ENCODE data around the gene MPHOSPH6. TPM values are rescaled to one million over a fixed set of nuclear protein-coding genes. Genes with fewer than 3 reads are reported as not detected.

Gene MPHOSPH6
- total and polyA plus RNA-seq, 2 of the 4 experiments (the other 2 are of a cell fraction): 5.4 to 15.5 TPM

DNA sequence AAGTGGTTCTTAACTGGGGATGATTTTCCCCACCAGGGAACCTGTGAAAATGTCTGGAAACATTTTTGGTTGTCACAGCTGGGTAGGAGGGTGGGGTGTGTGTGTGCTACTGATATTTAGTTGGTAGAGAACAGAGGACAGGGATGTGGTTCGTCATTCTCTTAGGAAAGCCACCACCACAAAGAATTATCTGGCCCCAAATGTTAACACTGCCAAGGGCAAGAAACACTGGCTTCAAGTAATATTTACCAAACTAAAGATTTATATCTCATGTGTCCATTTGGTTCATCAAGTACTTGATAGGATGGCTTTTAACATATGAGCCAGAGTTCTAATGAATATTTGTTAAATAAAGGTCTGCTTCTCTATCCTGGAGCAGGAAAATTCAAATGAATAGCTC lies 19.5 kb downstream of the MPHOSPH6 start:
- Histone ChIP-seq H3K27me3 (ENCODE audit: control insufficient read depth, insufficient read depth, low read length) (no peaks in the 10 kb centered on the region), H3K56ac (ENCODE audit: extremely low read depth, insufficient read depth, low read length) (no peak overlapping the region), H4K8ac (ENCODE audit: low read depth in 2 of 2, low read length in 2 of 2) (no peak overlapping the region), H3K79me1 (ENCODE audit: low read depth in 1 of 2, low read length in 2 of 2) (peaks cover 11 to 32% of the 10 kb centered on the region in 2 experiments; a peak in 3 of 4 replicates), H4K5ac (ENCODE audit: low read depth, low read length) (no peak overlapping the region), H3K9me1 (ENCODE audit: insufficient read depth, low read length) (peaks cover 8% of the 10 kb centered on the region), H4K20me1 (ENCODE audit: insufficient read depth, low read length) (0 out of 2 replicates have a peak, but pooled peaks cover 4% of the 10 kb centered on the region), H3K9ac (ENCODE audit: low read depth, low read length) (no peak overlapping the region), H2BK20ac (ENCODE audit: low read depth, low read length) (0 out of 2 replicates have a peak overlapping the region, but pooled peaks have one; percentile 36), H2BK15ac (ENCODE audit: low read depth, low read length) (no peak overlapping the region), H3K4me3 (ENCODE audit: insufficient read depth, low read depth, low read length) (no peak overlapping the region), H2AK5ac (ENCODE audit: low read depth, low read length) (no peak overlapping the region), H2BK5ac (ENCODE audit: low read depth, low read length, poor library complexity, severe bottlenecking) (no peak overlapping the region), H3K14ac (replicated peaks; ENCODE audit: low read depth, low read length) (no peak overlapping the region), H3K36me3 (ENCODE audit: control insufficient read depth, insufficient read depth, low read length) (peaks cover 32% of the 10 kb centered on the region), H3K23ac (ENCODE audit: low read depth, low read length) (no peak overlapping the region), H3K4me1 (ENCODE audit: control insufficient read depth, insufficient read depth, low read length) (peaks cover 4% of the 10 kb centered on the region; the same call in 1 of the 2 replicates), H2AK9ac (replicated peaks; ENCODE audit: low read depth, low read length, poor library complexity) (no peak overlapping the region), H3K9me3 (ENCODE audit: control insufficient read depth, insufficient read depth, low read length) (no peaks in the 10 kb centered on the region), H3K4ac (ENCODE audit: low read depth, low read length) (no peak overlapping the region), H3K4me2 (ENCODE audit: low read depth, low read length) (no peak overlapping the region), H3K18ac (ENCODE audit: low read depth, low read length) (no peak overlapping the region), H4K91ac (ENCODE audit: insufficient read depth, low read depth, low read length) (no peak overlapping the region), H3K27ac (ENCODE audit: insufficient read depth, low read length) (no peak overlapping the region), H2AFZ (replicated peaks; ENCODE audit: low read length, poor library complexity) (no peak overlapping the region), H2BK120ac (ENCODE audit: low read depth, low read length) (no peak overlapping the region)
- BruUV-seq (replicated peaks): no TSS peak
- WGBS, 2 experiments (ENCODE audit: extremely low coverage in 2 of 2, insufficient read length in 1 of 2): no CpG with 5 or more reads among the region's 1 CpG
- ATAC-seq (ENCODE audit: low read depth) (no peak), DNase-seq (no peak)
- POLR2A ChIA-PET (ENCODE audit: unreplicated experiment): no interaction called here
- CTCF ChIA-PET: no interaction called here
- intact Hi-C loops (cut with micrococcal nuclease): no loop called here
- dilution Hi-C loops (cut with HindIII; ENCODE audit: low sequenced_read_pairs, unreplicated experiment): no loop called here
- TF ChIP-seq MAFK (IDR thresholded peaks at IDR 0.05; ENCODE audit: low read depth, low read length) (no peak), BHLHE40 (IDR thresholded peaks at IDR 0.05; ENCODE audit: low read depth, low read length) (no peak), RFX5 (IDR thresholded peaks at IDR 0.05; ENCODE audit: low read depth, low read length) (no peak), POLR2A (IDR thresholded peaks at IDR 0.05; ENCODE audit: low read depth, low read length) (no peak), SMC3 (IDR thresholded peaks at IDR 0.05; ENCODE audit: low read depth, low read length) (no peak), MXI1 (IDR thresholded peaks at IDR 0.05; ENCODE audit: borderline replicate concordance, low read depth, low read length) (no peak), NFE2L2 (IDR thresholded peaks at IDR 0.05; ENCODE audit: low read depth, low read length) (no peak), FOS (IDR thresholded peaks at IDR 0.05; ENCODE audit: low read depth, low read length) (no peak), RCOR1 (IDR thresholded peaks at IDR 0.05; ENCODE audit: insufficient replicate concordance, low read length) (no peak), MAZ (IDR thresholded peaks at IDR 0.05; ENCODE audit: borderline replicate concordance, low read depth, low read length) (no peak), CHD1 (IDR thresholded peaks at IDR 0.05; ENCODE audit: low read depth, low read length) (no peak)
- TF ChIP-seq, protein P1, sequence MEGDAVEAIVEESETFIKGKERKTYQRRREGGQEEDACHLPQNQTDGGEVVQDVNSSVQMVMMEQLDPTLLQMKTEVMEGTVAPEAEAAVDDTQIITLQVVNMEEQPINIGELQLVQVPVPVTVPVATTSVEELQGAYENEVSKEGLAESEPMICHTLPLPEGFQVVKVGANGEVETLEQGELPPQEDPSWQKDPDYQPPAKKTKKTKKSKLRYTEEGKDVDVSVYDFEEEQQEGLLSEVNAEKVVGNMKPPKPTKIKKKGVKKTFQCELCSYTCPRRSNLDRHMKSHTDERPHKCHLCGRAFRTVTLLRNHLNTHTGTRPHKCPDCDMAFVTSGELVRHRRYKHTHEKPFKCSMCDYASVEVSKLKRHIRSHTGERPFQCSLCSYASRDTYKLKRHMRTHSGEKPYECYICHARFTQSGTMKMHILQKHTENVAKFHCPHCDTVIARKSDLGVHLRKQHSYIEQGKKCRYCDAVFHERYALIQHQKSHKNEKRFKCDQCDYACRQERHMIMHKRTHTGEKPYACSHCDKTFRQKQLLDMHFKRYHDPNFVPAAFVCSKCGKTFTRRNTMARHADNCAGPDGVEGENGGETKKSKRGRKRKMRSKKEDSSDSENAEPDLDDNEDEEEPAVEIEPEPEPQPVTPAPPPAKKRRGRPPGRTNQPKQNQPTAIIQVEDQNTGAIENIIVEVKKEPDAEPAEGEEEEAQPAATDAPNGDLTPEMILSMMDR (conservative IDR thresholded peaks at IDR 0.05; ENCODE audit: low read depth, low read length): no peak
- TF ChIP-seq, protein P2, sequence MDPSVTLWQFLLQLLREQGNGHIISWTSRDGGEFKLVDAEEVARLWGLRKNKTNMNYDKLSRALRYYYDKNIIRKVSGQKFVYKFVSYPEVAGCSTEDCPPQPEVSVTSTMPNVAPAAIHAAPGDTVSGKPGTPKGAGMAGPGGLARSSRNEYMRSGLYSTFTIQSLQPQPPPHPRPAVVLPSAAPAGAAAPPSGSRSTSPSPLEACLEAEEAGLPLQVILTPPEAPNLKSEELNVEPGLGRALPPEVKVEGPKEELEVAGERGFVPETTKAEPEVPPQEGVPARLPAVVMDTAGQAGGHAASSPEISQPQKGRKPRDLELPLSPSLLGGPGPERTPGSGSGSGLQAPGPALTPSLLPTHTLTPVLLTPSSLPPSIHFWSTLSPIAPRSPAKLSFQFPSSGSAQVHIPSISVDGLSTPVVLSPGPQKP (IDR thresholded peaks at IDR 0.05; ENCODE audit: borderline replicate concordance, low read depth, low read length): no peak
- in situ Hi-C loops (cut with MboI; ENCODE audit: low sequenced_read_pairs): no loop called here

Measured in IMR-90 (cell line).